Cardiac ventricle fibroblast (primary cell): ENCODE results near the gene CCDC195. TPM values are rescaled to one million over a fixed set of nuclear protein-coding genes. Genes with fewer than 3 reads are reported as not detected.

Source experiments
- total RNA-seq: library from RNA; depleted of rRNA; stranded (reverse); fragments of >200 nt; gene quantifications from 2 replicates; pipeline ENCODE4 v1.2.3, GENCODE V29; 2015

The CCDC195 gene
- not detected in 2 replicates for total RNA-seq

GRCh38 chr2:224716201-224716600, at the start of gene CCDC195:
Gene CCDC195, minus strand, starts transcription at chr2:224716365. Its CDS starts 0 bp downstream, at chr2:224716365.

Other genes starting within 250 kb of the CCDC195 start
- gene CUL3, start 131.0 kb downstream of the CCDC195 start, total RNA-seq = 34.9 and 37.1 TPM in 2 replicates